B cell (primary cell): ENCODE data around the gene UPB1.

Experiments used
- EZH2 ChIP-seq: IDR thresholded peaks from 2 replicates; pipeline ENCODE4 v1.6.1; 2012; ENCODE audit warnings: borderline replicate concordance, low read depth, mild to moderate bottlenecking, moderate library complexity, low read length; ENCODE audit not compliant: insufficient read depth, poor library complexity, severe bottlenecking
- TF ChIP-seq, protein P1 (sequence below): fragments of 200-600 bp; IDR thresholded peaks from one replicate; pipeline ENCODE4 v1.8.0; 2022; ENCODE audit warnings: antibody characterized with exemption, mild to moderate bottlenecking

DNA sequence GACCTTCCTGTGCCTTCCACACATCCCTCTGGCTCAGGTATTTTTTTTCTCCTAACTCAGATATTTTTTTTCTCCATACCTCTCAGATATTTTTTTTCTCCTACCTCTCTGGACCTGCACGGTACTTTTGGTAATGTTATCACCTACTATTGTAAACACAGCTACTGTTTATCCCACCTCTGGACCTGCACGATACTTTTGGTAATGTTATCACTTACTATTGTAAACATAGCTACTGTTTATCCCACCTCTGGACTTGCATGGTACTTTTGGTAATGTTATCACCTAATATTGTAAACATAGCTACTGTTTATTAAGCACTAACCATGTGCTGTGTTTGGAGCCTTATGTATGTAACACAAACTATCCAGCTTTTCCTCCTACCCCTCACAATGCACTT, 12.1 kb upstream of the UPB1 start:
- TF ChIP-seq, protein P1, sequence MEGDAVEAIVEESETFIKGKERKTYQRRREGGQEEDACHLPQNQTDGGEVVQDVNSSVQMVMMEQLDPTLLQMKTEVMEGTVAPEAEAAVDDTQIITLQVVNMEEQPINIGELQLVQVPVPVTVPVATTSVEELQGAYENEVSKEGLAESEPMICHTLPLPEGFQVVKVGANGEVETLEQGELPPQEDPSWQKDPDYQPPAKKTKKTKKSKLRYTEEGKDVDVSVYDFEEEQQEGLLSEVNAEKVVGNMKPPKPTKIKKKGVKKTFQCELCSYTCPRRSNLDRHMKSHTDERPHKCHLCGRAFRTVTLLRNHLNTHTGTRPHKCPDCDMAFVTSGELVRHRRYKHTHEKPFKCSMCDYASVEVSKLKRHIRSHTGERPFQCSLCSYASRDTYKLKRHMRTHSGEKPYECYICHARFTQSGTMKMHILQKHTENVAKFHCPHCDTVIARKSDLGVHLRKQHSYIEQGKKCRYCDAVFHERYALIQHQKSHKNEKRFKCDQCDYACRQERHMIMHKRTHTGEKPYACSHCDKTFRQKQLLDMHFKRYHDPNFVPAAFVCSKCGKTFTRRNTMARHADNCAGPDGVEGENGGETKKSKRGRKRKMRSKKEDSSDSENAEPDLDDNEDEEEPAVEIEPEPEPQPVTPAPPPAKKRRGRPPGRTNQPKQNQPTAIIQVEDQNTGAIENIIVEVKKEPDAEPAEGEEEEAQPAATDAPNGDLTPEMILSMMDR = no peak
- TF ChIP-seq EZH2 = no peak
